Testis (tissue), 2 donors: ENCODE results near the gene ERO1A.

ENCODE experiments used
- CTCF ChIP-seq, 3 experiments: fragments of 450-650 bp in 2 of 3; fragments of 200-600 bp in 1 of 3; sonication (generic) in 1 of 3; IDR thresholded peaks; one replicate each; pipeline ENCODE4 v1.5.1; 2016 to 2019; ENCODE audit warnings: antibody characterized with exemption in 3 of 3, mild to moderate bottlenecking in 2 of 3, moderate library complexity in 1 of 3
- POLR2A ChIP-seq: fragments of 450-650 bp; IDR thresholded peaks from one replicate; pipeline ENCODE4 v1.6.1; 2017; ENCODE audit warnings: antibody characterized with exemption, mild to moderate bottlenecking, moderate library complexity

- TF ChIP-seq CTCF (IDR thresholded peaks at IDR 0.05) (no peak), POLR2A (no peak)
Measured at GRCh38 chr14:52703664-52704063, 8.3 kb upstream of the ERO1A start.
